Midbrain (tissue), 1 donor: Measurements from ENCODE around the gene MARCO.
"Not testable (repeated sequence)": the region's sequence is repeated elsewhere in the genome, so short reads cannot be mapped to it uniquely, and the experiment has no call there.

Experiments
- DNase-seq: peaks from one replicate; lab custom pipeline; 2025; lab: John Stamatoyannopoulos, UW

MARCO gene

GRCh38 chr2:119005051-119005450 lies 63.1 kb downstream of the MARCO start:
- DNase-seq, result no peak

- no peak for DNase-seq
Observed at GRCh38 chr2:119005555-119005954, 63.6 kb downstream of the MARCO start.

- no peak for DNase-seq
Observed at GRCh38 chr2:119006441-119006840, 64.4 kb downstream of the MARCO start.

DNA sequence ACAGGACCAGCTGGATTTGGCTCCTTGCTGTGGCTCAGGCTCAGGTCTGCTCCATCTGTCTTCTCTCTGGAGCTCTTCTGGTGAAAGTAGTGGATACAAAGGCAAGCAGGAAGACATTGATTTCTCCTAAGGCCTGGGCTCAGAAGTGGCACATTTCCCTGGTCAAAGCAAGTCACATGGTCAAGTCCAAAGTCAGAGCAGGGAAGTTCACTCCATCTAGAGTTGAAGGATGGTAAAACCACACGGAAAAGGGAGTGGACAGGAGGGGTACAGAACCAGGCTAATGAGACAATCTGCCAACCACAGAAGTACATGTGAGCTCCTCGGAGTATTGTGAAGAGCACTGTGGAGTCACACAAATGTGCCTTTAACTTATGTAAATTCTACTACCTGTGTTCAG lies 66.1 kb downstream of the MARCO start:
- DNase-seq, result no peak

- DNase-seq, result no peak
Observed at GRCh38 chr2:119009110-119009509, 67.1 kb downstream of the MARCO start.

- no peak for DNase-seq
Observed at GRCh38 chr2:119010336-119010735, 68.3 kb downstream of the MARCO start.

GRCh38 chr2:119011162-119011909 lies 69.3 kb downstream of the MARCO start:
- peak; percentile 37 for DNase-seq

DNA sequence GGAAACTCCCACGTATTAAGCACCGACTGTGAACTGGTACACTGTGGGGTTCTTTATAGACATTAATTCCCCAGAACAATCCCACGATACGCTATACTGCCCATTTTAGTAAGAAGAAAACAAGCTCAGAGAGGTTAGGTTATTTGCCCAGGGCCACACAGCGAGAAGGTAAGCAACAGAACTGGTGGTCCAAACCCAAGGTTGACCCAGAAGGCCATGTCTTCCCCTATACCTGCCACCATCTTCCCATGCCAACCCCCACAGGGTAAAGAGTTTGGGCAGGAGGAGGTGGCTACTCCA lies 69.9 kb downstream of the MARCO start:
- no peak for DNase-seq

GRCh38 chr2:119012345-119013301 lies 70.6 kb downstream of the MARCO start:
- DNase-seq, result no peak

DNA sequence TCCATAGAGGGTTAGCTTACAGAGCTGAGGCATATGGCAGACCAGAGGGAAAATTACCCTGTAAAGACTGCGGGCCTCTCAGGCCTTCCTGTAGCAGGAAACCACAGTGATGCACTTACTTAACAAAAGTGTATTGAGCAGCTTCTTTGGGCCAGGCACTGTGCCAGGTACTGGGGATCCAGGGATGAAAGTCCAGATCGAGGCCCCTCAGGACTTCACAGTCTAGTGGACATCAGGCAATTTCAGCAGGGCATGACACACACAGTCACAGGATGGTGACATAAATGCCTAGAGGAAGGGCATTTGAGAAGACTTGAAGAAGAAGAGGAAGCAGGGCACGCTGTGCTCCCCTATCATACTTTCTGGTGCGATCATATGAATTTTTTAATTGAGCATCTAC lies 71.7 kb downstream of the MARCO start:
- DNase-seq, result no peak

DNA sequence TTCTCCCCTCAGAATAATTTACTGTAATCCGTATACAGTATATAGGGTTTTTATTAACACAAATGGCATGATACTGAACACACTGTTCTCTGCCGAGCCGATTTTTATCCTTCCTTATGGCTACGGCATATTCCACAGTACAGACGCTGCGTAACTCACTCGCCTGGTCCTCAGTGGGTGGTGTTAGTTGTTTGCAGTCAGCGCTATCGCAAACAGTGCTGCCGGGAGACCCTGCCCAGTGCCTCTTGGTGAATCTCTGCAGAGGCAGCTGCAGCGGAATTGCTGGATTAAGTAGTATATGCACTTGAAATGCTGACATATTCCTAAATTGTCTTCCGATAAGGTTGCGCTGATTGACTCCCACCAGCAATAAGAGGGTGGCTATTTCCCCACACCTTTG lies 73.9 kb downstream of the MARCO start:
- no peak for DNase-seq

- DNase-seq, result no peak
Observed at GRCh38 chr2:119019521-119019920, 77.5 kb downstream of the MARCO start.

GRCh38 chr2:119022678-119023077 lies 80.7 kb downstream of the MARCO start:
- DNase-seq, result no peak

DNA sequence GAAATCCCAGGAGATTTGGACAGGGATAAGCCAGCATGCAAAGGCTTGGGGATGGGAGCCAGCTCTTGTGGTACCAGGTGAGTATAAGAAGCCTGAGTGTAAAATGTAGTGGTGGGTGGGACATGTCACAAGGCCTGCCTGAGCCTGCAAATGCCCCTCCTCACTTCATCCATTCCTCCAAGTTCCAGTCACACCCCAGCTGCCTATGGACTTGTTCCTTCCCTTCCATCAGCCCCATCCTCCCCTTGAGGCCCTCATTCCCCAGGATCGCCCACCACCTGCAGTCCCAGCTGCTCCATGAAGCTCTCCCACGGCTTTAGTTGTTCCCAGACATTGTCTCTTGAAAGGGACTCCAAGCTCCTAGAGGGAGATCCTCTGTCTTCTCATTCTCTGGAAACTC lies 81.5 kb downstream of the MARCO start:
- no peak for DNase-seq

GRCh38 chr2:119024152-119024551 lies 82.2 kb downstream of the MARCO start:
- DNase-seq, result no peak

DNA sequence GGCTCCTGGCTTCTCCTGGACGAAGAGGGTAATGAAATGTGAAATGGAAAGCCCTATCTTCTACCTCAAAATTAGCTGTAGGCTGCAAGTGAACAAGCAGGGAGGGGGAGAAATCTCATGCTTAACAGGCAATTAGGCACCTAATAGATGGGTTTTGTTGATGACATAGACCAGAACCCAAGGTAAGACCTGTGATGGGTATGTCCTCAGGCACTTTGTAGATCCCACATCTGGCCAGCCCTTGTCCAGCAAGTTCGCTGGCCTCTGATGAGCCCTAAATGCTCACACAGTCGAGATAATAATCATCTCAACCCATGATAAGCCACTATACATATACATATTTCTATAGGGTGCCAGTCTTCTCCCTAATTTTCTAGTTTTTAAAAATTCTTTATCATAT lies 82.6 kb downstream of the MARCO start:
- no peak for DNase-seq

- no peak for DNase-seq
Observed at GRCh38 chr2:119025013-119025412, 83.0 kb downstream of the MARCO start.

DNA sequence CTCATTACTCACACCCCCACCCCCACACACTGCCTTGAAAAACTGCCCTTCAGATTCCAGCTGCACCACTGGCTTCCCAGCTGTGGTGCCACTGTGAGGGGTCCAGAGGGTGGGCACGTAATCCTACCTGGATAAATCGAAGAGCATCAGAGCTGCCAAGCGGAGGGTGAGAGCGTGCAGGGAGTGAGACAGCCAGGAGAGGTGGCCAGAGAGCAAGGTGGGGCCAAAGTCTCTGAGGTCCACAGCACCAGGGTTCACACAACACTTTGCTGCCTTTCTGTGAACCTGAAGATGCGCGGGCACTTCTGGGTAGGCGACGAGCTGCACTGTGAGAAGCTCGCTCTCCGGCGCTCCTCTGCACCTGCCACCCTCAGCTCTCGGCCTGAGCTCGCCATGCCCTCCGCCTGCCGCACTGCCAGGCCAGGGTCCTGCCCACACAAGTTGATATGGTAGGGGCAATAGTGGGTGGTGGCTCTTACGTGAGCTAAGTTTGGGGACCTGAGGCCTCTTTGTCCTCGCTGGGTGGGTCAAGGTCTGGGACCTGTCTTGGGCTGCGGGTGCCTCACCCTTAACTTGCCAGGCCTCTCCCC lies 83.9 kb downstream of the MARCO start:
- DNase-seq, result no peak

DNA sequence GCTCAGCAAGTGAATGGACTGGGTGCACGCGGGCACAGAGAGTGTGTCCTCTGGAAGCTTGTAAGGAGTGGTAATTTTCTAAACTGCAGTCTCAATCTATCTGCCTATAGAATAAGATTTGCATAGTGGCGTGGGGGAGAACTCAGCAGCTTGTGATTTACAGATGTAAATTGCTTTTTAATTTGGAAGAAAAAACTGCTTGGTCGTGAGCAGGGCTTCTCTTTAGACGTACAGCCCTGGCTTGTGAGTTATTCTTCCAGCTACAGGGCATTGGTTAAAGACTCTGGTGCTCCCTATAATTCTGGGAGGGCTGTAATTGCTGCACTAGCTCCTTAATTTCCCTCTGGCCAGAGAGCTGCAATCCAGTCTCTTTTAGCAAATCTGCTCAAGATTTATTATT lies 84.9 kb downstream of the MARCO start:
- no peak for DNase-seq

GRCh38 chr2:119028327-119029174 lies 86.6 kb downstream of the MARCO start:
- DNase-seq, result no peak

DNA sequence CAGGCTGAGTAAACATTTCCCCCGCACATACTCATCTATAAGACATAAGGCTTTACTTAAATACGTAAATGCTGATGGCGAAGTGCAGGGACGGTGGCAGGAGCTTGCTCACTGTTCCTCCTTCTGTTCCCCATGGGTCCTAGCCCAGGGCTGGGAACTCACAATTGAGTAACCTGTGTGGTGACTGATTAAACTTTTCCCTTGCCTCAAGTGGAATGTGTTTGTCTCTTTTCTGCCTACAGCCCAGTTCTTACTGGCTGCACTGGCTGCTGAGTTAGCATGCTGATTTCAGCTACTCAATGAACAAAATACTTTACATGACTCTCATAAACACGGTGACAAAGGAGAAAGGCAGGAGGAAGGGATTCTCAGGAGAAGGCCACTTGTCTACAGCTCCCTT lies 87.3 kb downstream of the MARCO start:
- DNase-seq, result no peak

GRCh38 chr2:119037922-119038321 lies 95.9 kb downstream of the MARCO start:
- not testable (repeated sequence) for DNase-seq
